WTC11 (cell line): Measurements from ENCODE around the gene SLFN5.

Experiments
- ESRRA ChIP-seq: sonication (generic); formaldehyde crosslinking; IDR thresholded peaks from 2 replicates; pipeline ENCODE4 v1.8.1; 2022; ENCODE audit warnings: mild to moderate bottlenecking, missing genetic modification reagents, borderline replicate concordance
- TF ChIP-seq, protein P1 (sequence below): fragments of 200-600 bp; IDR thresholded peaks from 2 replicates; pipeline ENCODE4 v1.8.0; 2022; ENCODE audit warnings: antibody characterized with exemption
- TF ChIP-seq, protein P2 (sequence below): sonication (generic); formaldehyde crosslinking; IDR thresholded peaks from 2 replicates; pipeline ENCODE4 v1.8.1; 2023; ENCODE audit warnings: mild to moderate bottlenecking, moderate library complexity, missing genetic modification reagents

DNA sequence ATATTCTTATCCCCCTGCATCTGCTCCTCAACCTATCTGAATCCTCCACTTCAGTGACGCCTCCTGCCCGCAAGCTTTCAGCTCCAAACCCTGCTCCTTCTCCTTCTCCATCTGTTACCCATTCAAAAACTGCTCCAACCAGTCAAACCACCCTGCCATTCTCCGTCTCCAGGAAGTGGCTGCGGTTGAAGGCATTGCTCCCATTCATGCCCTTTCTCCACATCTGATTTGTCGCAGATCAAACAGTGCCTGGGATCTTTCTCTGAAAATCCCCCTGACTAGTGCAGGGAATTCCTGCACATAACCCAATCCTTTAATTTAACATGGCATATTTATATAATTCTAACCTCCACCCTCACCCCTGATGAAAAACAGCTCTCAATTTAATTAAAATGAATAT is 56.3 kb downstream of the SLFN5 start:
- TF ChIP-seq, protein P1, sequence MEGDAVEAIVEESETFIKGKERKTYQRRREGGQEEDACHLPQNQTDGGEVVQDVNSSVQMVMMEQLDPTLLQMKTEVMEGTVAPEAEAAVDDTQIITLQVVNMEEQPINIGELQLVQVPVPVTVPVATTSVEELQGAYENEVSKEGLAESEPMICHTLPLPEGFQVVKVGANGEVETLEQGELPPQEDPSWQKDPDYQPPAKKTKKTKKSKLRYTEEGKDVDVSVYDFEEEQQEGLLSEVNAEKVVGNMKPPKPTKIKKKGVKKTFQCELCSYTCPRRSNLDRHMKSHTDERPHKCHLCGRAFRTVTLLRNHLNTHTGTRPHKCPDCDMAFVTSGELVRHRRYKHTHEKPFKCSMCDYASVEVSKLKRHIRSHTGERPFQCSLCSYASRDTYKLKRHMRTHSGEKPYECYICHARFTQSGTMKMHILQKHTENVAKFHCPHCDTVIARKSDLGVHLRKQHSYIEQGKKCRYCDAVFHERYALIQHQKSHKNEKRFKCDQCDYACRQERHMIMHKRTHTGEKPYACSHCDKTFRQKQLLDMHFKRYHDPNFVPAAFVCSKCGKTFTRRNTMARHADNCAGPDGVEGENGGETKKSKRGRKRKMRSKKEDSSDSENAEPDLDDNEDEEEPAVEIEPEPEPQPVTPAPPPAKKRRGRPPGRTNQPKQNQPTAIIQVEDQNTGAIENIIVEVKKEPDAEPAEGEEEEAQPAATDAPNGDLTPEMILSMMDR, result no peak
- TF ChIP-seq, protein P2, sequence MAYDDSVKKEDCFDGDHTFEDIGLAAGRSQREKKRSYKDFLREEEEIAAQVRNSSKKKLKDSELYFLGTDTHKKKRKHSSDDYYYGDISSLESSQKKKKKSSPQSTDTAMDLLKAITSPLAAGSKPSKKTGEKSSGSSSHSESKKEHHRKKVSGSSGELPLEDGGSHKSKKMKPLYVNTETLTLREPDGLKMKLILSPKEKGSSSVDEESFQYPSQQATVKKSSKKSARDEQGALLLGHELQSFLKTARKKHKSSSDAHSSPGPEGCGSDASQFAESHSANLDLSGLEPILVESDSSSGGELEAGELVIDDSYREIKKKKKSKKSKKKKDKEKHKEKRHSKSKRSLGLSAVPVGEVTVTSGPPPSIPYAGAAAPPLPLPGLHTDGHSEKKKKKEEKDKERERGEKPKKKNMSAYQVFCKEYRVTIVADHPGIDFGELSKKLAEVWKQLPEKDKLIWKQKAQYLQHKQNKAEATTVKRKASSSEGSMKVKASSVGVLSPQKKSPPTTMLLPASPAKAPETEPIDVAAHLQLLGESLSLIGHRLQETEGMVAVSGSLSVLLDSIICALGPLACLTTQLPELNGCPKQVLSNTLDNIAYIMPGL (CRISPR knock-in tag), result no peak
- no peak for TF ChIP-seq ESRRA
